GM20000 (cell line): ENCODE measurements around the gene DGKG.

ENCODE experiments used
- DNase-seq: peaks from one replicate; pipeline ENCODE4 v3.0.0; 2012; ENCODE audit warnings: low spot score
- CTCF ChIP-seq: IDR thresholded peaks from 2 replicates; pipeline ENCODE4 v1.5.1; 2012; ENCODE audit warnings: mild to moderate bottlenecking, control low read depth; ENCODE audit errors: extremely low read depth, missing control alignments

DGKG gene

GRCh38 chr3:186108941-186109865, 252.8 kb downstream of the DGKG start, which contains the start of gene ETV5:
Gene ETV5, minus strand, starts transcription at chr3:186109089. Its CDS starts 3,221 bp downstream, at chr3:186105868.
- peak; percentile 98 for DNase-seq
- no peak for TF ChIP-seq CTCF

GRCh38 chr3:186108106-186108940, 253.7 kb downstream of the DGKG start:
- TF ChIP-seq CTCF: no peak

GRCh38 chr3:186107215-186108105, 254.6 kb downstream of the DGKG start:
- no peak for TF ChIP-seq CTCF
- DNase-seq: peak; percentile 74

More at GRCh38 chr3:186108106-186108940, 253.7 kb downstream of the DGKG start:
- DNase-seq: peak; percentile 73

DNA sequence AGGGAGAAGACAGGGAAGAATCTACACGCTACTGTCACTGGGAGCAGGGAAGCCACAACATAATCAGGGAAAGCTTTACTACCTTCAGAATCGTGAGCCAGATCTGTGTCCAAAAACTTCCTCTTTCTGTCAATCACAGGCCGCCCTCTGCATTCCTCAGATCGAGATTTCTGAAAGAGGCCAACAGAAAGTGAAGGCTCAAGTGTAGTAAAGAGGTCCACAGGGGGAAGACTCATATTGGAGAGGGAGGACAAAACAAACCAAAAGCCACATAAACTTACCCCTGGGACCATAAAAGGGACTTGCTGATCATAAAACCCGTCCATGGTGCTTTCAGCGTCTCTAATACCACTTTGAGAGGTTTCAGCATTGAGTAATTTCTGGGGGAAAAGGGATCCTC, 256.5 kb downstream of the DGKG start:
- TF ChIP-seq CTCF: no peak
- peak; percentile 50 for DNase-seq

DNA sequence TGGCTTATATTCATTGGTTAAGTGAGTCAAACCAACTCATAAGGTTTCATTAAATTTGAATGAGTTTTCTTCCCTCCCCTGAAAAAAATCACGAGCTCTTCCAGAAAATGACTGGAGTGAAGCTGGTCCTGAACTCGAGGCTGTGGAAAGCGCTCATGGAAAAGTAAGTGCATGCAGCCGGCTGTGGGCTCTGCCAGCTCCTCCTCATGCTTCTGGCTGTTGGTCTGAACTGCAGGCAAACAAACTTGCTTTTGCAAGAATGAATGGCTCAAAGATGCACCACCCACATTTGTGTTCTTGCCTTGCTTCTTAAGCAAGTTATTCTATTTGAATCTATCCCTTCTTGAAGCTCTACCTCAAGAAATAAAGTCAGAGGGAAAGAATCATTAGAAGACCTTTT, 259.3 kb downstream of the DGKG start:
- no peak for DNase-seq
- no peak for TF ChIP-seq CTCF

- DNase-seq: no peak
- no peak for TF ChIP-seq CTCF
Observed at GRCh38 chr3:186100398-186100797, 261.6 kb downstream of the DGKG start.
